ENCODE results near the gene CD80. TPM values are rescaled to one million over a fixed set of nuclear protein-coding genes. Genes with fewer than 3 reads are reported as not detected.

The CD80 gene
- total RNA-seq, 1 experiment from 2014 or later, result not detected

DNA sequence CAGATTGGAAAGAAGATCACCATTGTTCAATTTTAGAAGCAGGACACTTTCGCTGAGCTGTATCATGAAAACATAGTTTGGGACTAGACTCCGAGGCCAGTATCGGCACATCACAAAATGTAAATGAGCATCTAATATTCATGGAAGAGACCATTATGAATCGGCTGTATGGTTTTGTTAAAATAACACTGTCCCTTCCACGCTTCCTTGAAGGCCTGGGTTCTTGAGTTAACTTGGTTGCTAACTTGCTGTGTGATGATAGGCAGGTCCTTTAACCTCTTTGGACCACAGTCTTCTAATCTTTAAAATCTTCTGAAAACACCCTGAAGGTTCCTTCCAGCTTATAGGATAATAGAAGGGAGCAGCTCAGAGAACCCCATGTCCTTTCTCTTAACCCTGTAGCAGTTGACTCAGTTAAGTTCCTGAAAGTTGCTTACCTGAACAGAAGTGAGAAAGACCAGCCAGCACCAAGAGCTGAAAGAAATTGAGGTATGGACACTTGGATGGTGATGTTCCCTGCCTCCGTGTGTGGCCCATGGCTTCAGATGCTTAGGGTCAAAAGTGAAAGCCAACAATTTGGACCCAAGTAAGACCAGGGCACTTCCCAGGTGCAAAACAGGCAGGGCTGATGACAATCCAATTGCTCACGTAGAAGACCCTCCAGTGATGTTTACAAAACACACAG is 2.1 kb downstream of the CD80 start:
- no peaks in the 10 kb centered on the region for H3K9me3 Mint-ChIP-seq (ENCODE audit: unreplicated experiment)
- intact Hi-C loops (cut with micrococcal nuclease; ENCODE audit: unreplicated experiment), result no loop called here
- no TSS peak for BruUV-seq (replicated peaks)
- Histone ChIP-seq H3K4me1 (no peaks in the 10 kb centered on the region), H3K9me3 (no peaks in the 10 kb centered on the region), H3K4me3 (ENCODE audit: low read depth, low read length) (no peak overlapping the region), H3K36me3 (ENCODE audit: control insufficient read depth, insufficient read depth, low read length) (no peaks in the 10 kb centered on the region), H3K27me3 (replicated peaks; ENCODE audit: control insufficient read depth, insufficient read depth, low read length) (no peaks in the 10 kb centered on the region; the same call in 1 of the 2 replicates)
- peaks cover 18% of the 10 kb centered on the region for H3K27me3 Mint-ChIP-seq (ENCODE audit: insufficient read depth, unreplicated experiment)
- POLR2A ChIA-PET, result no interaction called here
- H3K36me3 Mint-ChIP-seq (ENCODE audit: insufficient read depth, unreplicated experiment), result no peaks in the 10 kb centered on the region
- no peak overlapping the region for H3K27ac Mint-ChIP-seq (ENCODE audit: unreplicated experiment)
- peaks cover 7% of the 10 kb centered on the region for H3K4me1 Mint-ChIP-seq (ENCODE audit: low read depth, unreplicated experiment)
- no peak overlapping the region for H3K4me3 Mint-ChIP-seq (ENCODE audit: unreplicated experiment)
- CTCF ChIA-PET, result interaction anchor here (1.0 kb wide), 1 partner anchor 17 kb away, joined by 3 read pairs; no protein-coding TSS in a partner anchor
- TF ChIP-seq CTCF (IDR thresholded peaks at IDR 0.05; ENCODE audit: insufficient read depth in 1 of 2, low read depth in 1 of 2, low read length in 1 of 2, severe bottlenecking in 1 of 2, unreplicated experiment in 1 of 2), result no peak
- DNase-seq, result no peak

- Mint-ChIP-seq H3K9me3 (ENCODE audit: unreplicated experiment) (no peaks in the 10 kb centered on the region), H3K4me3 (ENCODE audit: unreplicated experiment) (no peak overlapping the region), H3K4me1 (ENCODE audit: low read depth, unreplicated experiment) (peaks cover 7% of the 10 kb centered on the region), H3K27ac (ENCODE audit: unreplicated experiment) (no peak overlapping the region), H3K27me3 (ENCODE audit: insufficient read depth, unreplicated experiment) (peaks cover 18% of the 10 kb centered on the region), H3K36me3 (ENCODE audit: insufficient read depth, unreplicated experiment) (no peaks in the 10 kb centered on the region)
- H3K9me3 ChIP-seq, result no peaks in the 10 kb centered on the region
- TF ChIP-seq CTCF (IDR thresholded peaks at IDR 0.05; ENCODE audit: insufficient read depth in 1 of 2, low read depth in 1 of 2, low read length in 1 of 2, severe bottlenecking in 1 of 2, unreplicated experiment in 1 of 2), result no peak
- no peak overlapping the region for H3K4me3 ChIP-seq (ENCODE audit: low read depth, low read length)
- H3K4me1 ChIP-seq, result no peaks in the 10 kb centered on the region
- ChIA-PET CTCF (interaction anchor here (0.8 kb wide), 1 partner anchor 12 kb away, joined by 3 read pairs; no protein-coding TSS in a partner anchor), POLR2A (no interaction called here)
- no peaks in the 10 kb centered on the region for H3K36me3 ChIP-seq (ENCODE audit: control insufficient read depth, insufficient read depth, low read length)
- H3K27me3 ChIP-seq (replicated peaks; ENCODE audit: control insufficient read depth, insufficient read depth, low read length), result no peaks in the 10 kb centered on the region; the same call in 1 of the 2 replicates
- intact Hi-C loops (cut with micrococcal nuclease; ENCODE audit: unreplicated experiment), result no loop called here
- DNase-seq, result no peak
- BruUV-seq (replicated peaks), result no TSS peak
Measured at GRCh38 chr3:119555929-119556328, 3.5 kb downstream of the CD80 start.

- Mint-ChIP-seq H3K36me3 (ENCODE audit: insufficient read depth, unreplicated experiment) (no peaks in the 10 kb centered on the region), H3K27ac (ENCODE audit: unreplicated experiment) (no peak overlapping the region), H3K9me3 (ENCODE audit: unreplicated experiment) (no peaks in the 10 kb centered on the region), H3K27me3 (ENCODE audit: insufficient read depth, unreplicated experiment) (peaks cover 18% of the 10 kb centered on the region), H3K4me1 (ENCODE audit: low read depth, unreplicated experiment) (peaks cover 7% of the 10 kb centered on the region), H3K4me3 (ENCODE audit: unreplicated experiment) (no peak overlapping the region)
- TF ChIP-seq CTCF (IDR thresholded peaks at IDR 0.05; ENCODE audit: insufficient read depth in 1 of 2, low read depth in 1 of 2, low read length in 1 of 2, severe bottlenecking in 1 of 2, unreplicated experiment in 1 of 2), result no peak
- ChIA-PET CTCF (interaction anchor here (0.8 kb wide), 1 partner anchor 13 kb away, joined by 3 read pairs; no protein-coding TSS in a partner anchor), POLR2A (no interaction called here)
- Histone ChIP-seq H3K4me3 (ENCODE audit: low read depth, low read length) (no peak overlapping the region), H3K4me1 (no peaks in the 10 kb centered on the region), H3K36me3 (ENCODE audit: control insufficient read depth, insufficient read depth, low read length) (no peaks in the 10 kb centered on the region), H3K27me3 (replicated peaks; ENCODE audit: control insufficient read depth, insufficient read depth, low read length) (no peaks in the 10 kb centered on the region; the same call in 1 of the 2 replicates), H3K9me3 (no peaks in the 10 kb centered on the region)
- BruUV-seq (replicated peaks), result no TSS peak
- DNase-seq, result no peak
- intact Hi-C loops (cut with micrococcal nuclease; ENCODE audit: unreplicated experiment), result no loop called here
Measured at GRCh38 chr3:119555309-119555735, 4.1 kb downstream of the CD80 start.

Measured in Caco-2 (cell line).